Stromal cell of bone marrow (primary cell): Measurements from ENCODE around the gene CDKN2B-AS1.
A peak's percentile ranks its signal among the peaks of the same experiment; 100 is the strongest.

Experiments
- DNase-seq: peaks from one replicate; pipeline ENCODE4 v3.0.0-alpha.2; 2012; ENCODE audit warnings: low read depth

The CDKN2B-AS1 gene

DNA sequence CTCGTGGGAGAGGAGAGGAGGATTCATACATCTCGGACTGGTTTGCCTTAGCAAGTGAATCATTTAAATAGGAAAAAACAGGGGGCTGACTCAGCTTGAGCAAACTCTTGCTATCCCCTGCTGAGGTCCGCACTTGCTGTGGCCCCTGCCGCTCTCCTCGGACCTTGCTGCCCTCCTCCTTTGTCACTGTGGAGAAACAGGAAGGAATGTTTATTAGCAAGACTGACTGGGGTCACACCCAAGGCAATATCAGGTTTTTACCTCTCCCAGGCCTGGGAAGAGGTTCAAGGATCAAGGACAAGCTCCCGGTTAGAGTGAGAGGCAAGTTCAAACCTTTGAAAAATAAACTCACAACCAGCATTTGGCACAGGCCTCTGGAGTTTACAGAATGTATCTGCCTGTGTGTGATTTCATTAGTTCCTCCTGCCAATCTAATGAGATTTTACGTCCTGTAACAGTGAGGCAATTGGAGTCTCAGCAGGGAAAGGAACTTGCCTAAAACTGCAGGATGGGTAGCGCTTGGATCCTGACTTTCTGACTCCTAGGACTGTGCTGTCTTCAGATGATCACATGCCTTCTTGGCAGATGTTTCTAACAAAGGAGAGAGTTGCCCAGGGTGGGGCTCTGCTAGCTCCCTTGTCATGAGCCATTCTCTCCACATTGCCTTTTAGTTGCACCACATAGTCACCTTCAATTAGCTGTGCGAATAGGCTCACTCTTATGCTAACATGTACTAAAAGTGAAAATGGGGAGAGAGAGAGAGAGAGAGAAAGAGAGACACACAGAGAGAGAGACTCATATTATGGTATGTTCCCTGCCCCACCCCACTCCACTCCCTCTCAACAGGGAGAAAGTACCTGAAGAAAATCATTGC is 123.2 kb downstream of the CDKN2B-AS1 start:
- DNase-seq: peak; percentile 39

DNA sequence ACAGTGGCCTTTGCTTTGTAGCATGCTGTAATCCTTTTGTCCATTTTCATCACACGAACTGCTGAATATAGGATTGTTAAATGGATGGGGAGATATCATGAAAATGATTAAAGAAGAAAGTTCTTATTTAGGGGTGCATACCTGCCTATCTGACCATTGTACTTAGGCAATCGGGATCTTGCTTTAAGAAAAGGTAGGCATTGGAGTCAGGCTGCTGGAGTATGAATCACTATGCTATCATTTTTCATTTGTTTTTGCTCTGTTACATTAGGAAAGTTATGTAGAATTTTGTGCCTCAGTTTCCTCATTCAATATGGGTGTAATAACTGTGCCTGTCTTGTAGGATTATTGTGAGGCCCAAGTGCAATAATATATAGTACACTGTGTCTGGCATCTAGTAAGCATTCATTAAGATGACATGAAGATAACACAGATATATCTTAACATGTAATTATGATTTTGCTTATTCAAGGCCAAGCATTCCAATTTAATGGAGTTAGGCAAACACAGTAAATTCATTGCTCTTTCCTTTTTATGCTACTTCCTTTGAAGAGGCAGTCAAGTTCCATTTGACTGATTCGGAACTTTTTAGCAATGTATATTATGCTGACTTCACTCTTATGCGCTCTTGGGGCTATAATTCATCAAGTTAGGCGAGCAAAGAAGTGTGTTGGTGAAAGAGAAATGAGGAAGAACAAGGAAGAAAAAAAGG is 124.4 kb downstream of the CDKN2B-AS1 start:
- no peak for DNase-seq

DNA sequence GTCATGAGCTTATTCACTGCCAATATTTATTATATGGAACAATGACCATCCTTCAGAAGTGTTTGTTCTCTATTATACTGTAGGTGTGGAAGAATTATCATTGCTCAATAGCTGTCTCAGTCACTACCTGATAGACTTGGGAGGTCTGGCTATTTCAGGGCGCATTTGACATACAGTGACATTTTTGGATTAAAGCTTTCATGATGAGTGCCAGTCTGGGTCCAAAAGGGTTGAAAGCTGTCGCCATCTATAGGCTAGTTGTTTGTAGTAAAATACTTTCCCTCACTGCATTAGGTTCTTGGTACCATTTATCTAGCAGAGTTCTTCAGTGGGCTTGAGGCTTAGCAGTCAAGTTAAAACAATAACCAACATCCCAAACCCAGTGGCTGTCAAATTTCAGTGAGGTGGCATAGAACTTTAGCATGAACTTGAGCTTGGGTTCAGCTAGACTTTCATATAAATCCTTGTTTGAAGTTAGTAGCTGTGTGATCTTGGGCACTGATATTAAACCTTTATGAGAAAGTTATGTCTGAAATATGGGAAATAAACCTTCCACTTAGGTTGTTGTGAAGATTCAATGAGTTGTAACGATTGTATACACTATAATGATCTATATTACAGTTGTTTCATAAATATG is 125.0 kb downstream of the CDKN2B-AS1 start:
- peak; percentile 26 for DNase-seq

DNA sequence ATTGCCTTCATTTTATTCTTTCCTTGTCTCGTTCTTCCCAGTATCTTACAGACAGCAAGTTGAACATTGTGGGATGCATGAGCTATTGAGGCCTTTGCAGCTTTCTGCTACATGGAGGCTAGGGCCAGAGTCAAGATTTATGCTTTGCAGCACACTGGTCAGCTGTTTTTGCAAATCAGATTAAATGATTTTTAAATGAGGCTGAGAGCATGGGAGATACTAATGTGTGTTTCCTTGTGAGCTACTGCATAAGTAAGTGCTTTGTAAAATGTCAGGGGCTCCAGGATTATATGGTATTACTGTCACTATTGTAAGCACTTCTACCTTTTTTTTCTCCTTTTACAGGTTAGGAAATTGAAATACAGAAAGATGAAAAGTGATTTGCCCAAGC is 125.6 kb downstream of the CDKN2B-AS1 start:
- no peak for DNase-seq

DNA sequence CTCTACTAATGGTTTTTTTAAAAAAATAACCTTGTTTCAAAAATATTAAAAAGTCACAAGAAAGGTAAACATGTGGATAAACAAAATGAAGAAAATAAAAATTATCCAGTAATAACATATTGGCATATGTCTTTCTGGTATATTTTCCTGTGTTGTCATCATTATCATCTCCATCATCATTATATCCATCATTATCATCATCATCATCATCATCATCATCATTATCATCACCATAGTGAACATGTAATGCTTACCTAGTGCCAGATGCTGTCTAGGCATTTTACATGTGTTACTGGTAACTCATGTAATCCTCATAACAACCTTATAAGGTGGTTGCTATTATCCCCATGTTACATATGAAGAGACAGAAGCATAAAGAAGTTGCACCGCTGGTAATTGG is 126.0 kb downstream of the CDKN2B-AS1 start:
- no peak for DNase-seq

DNA sequence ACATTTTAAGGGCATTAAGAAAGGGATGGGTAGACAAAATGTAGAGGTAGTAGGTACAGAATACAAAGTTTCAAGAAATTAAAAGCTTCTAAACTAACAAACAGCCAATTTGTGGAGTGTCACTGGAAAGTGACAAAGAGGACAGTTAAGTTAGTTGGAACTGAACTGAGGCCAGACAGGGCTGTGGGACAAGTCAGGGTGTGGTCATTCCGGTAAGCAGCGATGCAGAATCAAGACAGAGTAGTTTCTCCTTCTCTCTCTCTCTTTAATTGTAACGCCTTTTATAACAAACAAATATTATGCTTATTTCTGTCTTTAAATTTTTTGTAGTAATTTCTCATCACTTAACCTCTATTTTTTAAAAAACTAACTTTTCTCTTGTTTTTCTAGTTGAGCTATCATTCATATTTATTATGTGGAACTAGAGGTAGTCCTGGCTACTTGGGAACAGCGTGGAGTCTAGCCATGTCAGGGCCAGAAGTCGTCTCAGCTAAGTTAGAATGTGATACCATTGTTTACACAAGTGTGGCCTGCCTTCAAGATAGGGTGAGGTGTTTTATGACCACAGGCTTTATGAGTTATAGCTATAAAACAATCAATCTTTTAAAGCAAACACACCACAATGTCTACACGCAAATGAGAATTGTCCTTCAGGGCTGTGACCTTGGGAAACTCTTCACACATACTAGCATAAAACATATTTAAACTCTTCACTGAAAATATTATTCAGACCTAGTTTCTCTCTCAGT is 129.8 kb downstream of the CDKN2B-AS1 start:
- DNase-seq: no peak

DNA sequence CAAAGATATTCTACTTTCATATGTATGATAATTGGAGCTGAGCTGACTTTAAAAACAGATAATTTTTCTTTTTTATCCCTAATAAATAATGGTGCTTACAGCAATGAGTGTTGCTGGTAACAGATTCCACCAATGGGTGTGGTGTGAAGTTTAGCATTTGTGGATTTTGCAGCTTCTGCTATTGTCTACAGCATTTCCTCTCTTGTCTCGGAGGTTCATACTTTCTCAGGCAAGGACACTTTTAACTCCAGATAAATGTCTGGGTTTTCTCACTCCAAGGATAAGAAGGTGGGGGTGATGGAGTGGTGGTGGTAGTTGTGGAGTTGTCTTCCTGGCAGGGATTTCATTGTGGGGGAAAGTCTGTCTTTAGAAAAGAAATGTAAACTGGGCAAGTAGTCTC is 134.5 kb downstream of the CDKN2B-AS1 start:
- DNase-seq: no peak

DNA sequence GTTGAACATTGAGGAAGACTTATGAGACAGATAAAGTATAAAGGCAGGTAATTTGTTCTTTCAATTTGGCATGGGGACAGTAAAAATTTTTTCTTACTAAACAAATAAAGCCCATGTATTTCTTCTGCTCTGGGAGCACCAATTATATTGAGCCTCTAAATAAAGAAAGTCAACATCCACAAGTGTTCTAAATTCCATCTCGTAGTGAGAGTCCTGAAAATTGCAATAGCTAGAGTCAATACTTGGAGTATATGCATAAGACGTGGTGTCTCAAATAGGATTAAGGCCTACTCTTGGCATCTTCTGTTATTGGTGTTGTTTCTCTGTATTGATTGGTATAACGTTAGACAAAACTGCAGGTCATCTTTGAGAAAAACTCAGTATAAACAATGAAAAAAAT is 135.0 kb downstream of the CDKN2B-AS1 start:
- no peak for DNase-seq

DNA sequence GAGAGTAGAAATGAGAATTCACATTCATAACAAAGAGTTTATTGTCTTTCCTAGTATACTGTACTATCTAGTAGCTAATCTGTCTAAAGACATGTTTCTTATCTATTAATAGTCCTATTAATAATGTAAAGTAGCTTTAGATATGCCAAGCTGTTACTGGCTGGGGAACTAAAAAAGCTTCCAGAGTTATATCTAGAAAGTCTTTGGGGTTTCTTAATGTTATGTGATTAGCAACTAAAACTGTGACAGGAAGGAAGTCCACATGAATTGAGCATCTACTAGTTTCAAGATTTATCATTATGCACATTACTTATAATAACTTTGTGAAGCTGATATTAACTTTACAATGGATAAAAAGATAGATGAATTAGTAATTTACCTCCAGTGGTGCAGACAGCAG is 137.2 kb downstream of the CDKN2B-AS1 start:
- no peak for DNase-seq

DNA sequence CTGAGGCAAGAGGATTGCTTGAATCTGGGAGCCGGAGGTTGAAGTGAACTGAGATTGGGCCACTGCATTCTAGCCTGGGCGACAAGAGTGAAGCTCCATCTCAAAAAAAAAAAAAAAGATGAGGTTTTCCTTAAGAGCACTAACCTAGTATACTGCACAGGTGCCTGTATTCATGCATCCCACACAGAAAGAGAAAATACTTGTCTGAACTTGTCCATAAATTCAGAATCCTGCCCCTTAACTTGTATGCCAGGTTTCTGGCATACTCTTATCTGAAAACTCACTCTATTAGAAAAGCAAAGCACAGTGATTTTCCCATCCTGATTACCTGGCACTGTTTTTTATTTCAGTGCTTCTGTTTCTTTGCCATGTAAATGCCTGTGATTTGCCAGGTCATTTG is 139.8 kb downstream of the CDKN2B-AS1 start:
- DNase-seq: no peak

DNA sequence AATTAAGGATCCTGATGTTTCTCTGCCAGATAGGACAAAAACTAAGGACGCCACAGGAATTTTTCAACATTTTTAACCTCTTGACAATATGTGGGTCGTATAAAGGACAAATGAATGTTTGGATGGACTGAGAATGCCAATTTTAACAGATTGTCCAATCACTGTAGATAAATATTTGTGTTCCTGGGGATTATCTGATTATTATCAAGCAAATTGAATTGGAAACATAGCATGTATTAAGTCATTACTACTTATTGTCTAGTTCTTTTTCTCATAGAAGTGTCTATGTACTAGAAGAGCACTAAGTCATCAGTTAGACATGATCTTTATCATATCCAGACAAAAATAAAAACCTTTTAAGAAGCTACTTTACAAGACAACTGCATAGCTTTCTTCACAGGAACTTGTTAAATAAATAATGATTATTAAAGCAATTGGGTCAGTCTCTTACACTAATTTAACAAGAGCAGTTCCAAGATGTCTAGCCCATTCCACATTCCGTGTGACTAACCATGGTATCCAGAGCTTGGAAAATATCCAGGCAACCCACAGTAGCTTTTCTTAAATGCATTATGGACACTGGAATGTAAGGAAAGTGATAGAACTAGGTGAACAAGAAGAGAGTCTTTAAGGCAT is 142.0 kb downstream of the CDKN2B-AS1 start:
- no peak for DNase-seq

DNA sequence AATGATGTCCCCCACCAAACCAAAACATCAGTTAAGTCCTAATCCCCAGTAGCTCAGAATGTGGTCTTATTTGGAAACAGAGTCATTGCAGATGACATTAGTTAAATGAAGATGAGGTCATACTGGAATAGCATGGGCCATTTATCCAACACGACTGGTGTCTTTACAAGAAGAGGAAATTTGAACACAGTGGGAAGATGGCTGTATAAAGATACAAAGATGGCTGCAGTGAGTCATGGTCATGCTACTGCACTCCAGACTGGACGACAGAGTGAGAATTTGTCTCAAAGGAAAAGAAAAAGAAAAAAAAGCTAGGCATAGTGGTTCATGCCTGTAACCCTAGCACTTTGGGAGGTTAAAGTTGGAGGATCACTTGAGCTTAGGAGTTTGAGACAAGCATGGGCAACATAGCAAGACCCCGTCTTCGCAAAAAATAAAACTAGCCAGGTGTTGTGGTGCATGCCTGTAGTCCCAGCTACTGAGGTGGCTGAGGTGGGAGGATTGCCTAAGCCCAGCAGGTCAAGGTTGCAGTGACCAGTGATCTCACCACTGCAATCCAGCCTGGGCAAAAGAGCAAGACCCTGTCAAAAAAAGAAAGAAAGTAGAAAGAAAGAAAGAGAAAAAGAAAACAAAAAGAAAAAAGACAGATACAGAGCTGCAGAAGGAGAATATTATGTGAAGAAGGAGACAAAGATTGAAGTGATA is 144.5 kb downstream of the CDKN2B-AS1 start:
- no peak for DNase-seq

DNA sequence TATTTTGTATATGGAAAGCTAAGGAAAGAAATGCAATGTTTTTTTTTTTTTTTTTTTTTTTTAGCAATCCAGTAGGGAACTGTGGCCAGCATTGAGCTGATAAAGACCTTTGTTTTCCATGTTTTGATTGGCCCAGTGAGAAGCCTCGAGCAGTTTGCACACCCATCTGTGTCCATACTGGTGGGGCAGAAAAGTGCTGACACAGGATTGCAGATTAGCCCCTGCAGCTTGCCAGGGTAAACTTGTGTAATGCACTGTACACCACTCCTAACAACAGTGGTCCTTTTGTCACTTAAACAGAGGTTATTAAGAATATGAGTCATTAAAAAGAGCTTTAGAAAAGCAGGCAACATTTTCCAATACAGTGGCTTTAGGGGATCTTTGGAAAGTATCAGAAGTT is 147.3 kb downstream of the CDKN2B-AS1 start:
- peak; percentile 49 for DNase-seq

DNA sequence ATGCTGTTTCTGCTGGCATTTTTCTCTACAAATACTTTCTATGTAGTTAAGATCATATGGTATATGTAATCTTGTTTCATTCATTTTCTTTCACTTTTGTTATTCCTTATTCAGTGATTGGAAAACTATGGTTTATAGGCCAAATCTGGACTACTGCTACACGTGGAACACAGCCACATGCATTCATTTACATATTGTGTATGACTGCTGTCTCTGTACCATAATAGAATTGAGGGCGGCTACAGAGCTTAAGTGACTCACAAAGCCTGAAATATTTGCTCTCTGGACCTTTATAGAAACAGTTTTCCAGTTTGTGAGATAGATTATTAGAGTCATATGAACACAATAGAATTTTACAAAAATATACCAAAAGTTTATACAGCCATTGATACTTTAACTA is 148.1 kb downstream of the CDKN2B-AS1 start:
- DNase-seq: no peak

DNA sequence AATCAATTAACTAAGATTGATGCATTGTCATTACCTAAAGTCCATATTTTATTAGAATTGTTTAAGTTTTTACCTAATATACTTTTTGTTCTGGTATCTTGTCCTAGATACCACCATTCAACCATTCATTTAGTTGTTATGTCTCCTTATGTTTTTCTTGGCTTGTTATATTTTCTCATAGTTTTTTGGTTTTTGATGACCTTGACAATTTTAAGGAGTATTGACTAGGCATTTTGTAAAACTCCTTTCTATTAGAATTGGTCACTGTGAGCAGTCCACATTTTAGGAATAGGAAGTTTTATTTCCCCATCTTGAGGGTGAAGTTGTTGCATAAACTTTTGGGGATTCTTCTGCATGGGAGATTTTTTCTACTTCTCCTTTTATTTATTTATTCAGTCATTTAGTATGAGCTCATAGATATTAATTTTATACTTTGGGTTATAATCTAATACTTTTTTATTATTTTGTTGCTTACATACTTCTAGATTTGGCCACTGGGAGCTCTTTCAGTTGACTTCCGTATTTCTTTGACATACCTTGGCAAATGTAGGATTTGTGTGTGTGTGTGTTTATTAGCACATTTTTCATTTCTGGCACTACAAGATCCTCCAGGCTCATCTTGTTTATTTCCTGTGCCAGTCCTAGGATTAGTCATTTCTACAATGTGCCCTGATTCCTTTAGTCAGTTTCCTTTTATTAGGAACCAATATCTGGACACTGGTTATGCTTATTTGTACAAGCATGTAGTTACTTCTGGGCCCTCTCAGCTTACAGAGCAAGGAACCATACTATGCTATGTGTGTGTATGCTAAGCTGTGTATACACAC is 149.4 kb downstream of the CDKN2B-AS1 start:
- DNase-seq: no peak

DNA sequence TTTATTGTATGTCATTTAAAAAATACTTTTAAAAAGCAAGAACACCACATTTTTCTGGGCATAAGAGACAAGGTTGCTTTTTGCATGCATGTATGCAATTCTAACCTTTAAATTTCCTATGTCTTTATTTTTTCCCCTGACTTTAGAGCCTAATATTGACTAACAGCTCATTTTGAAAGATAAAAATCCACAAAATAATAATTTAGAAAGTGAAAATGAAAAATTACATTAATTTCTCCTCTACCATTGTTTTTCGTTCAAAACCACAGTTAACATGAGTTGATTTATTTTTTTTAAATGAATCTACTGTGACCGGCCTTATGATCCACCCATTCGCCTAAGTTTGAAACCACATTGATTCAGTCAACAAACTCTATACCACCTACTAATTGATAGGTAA is 152.0 kb downstream of the CDKN2B-AS1 start:
- no peak for DNase-seq

DNA sequence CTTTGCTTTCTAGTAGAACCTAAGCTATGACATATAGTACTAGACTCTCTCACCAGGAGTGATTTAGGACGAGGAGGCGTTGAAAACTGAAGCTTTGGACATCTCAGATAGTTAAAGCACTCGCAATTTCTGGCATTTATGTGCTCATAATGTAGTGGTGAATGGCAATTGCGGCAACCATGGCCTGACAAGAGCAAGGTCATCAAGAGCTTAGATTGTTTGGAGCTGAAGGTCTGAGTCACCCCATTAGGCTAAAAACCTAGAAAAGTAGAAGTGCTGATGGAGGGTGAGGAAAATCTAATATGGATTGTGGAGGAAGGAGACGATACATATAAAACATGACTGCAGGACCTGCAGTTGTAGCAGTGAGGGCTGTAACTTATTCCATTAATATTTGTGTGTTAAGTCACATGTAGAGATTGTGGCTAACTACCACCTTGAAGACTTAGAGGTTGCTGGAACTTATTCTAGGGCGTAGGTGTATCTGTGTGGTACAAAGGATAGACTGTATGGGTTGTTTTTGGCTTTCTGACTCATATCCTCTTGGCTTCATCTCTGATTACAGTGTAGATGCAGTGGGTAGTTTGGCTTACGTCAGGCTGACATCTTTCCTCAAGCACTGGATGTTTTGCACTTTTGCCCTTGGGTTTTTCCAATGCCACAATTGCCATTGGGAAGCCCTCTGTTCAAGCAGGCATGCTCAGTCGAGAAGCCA is 153.4 kb downstream of the CDKN2B-AS1 start:
- DNase-seq: peak; percentile 77

DNA sequence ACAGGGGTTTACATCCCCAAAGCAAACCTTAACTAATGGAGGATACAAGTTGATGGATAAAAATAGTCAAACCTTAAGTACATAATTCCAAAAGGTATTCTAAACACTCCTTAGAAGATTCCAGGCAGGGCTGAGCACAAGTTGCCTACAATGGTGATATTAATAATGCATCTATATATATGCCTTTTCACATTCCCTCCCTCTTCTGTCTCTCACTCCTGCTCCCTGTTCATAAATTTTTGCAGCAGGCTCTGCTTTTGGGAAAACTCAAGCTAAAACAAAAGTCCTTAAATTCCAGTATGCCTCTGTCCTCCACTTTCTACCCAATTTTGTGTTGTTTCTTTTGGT is 153.9 kb downstream of the CDKN2B-AS1 start:
- DNase-seq: no peak

DNA sequence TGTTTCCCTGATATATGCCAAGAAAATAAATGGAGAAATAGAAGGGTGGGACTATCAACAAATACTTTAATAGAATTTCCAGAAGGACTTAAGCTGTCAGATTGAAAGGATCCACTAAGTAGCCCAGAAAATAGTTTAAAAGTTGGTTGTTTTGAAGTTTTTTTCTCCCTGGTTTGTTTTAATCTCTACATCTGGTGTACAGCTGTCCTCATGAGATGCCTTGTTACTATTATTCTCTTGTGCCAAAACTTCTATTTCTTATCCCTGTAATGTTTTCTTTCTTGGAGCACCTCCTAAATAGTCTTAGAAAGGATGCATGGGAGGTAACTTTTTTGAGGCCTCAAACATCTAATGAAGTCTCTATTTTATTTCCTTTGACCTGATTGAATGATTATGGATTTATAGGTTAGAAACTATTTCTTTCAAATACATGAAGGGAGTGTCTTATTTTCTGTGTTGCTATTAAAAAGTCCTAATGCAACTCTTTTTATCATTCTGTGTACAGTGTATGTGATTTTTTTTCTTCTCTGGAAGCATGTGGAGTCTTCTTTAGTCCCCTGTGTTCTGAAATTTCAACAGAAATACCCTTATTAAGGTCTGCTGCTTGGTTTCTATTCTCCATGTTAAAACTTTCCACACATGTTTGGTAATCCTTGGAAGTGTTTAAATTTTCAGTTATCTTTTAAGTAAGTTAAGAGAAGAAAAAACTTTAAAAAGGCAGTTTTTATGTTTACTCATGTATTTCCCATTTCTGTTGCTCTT is 154.5 kb downstream of the CDKN2B-AS1 start:
- no peak for DNase-seq
